K562 (cell line): ENCODE data around the gene FUT8. TPM values are rescaled to one million over a fixed set of nuclear protein-coding genes. Genes with fewer than 3 reads are reported as not detected.

Source experiments
- ATAC-seq: fragments of 200-7000 bp; cut with Tn5 transposase; 3 replicates; pipeline ENCODE4 v1.9.1; 2020; ENCODE audit warnings: moderate library complexity
- BruUV-seq: library from RNA; stranded (reverse); fragments of 400-500 nt; replicated peaks from 2 replicates; lab custom pipeline; 2021; lab: Mats Ljungman, UMichigan
- CTCF ChIA-PET: fragments of 300-600 bp; formaldehyde crosslinking; extraction: SDS; loops from one replicate; lab custom pipeline; 2021; ENCODE audit warnings: low intra/inter-chr PET ratio; lab: Yijun Ruan, JAX
- POLR2A ChIA-PET: fragments of 300-600, 350-650 bp; sonication (Branson Sonifier 250); formaldehyde crosslinking; extraction: SDS; loops from one replicate; lab custom pipeline; 2021; ENCODE audit warnings: antibody characterized with exemption, inconsistent platforms; lab: Yijun Ruan, JAX
- DNase-seq, 4 experiments: peaks; one replicate each; pipeline versions ENCODE4 v3.0.0 to v3.0.0-alpha.2; 2011 to 2018; ENCODE audit warnings: low spot score in 3 of 4, mixed read lengths in 3 of 4; ENCODE audit errors: extremely low read depth in 1 of 4
- FAIRE-seq: peaks from 2 replicates; lab custom pipeline; 2011; peaks lifted over from hg19 to GRCh38; lab: Jason Lieb, UNC
- H2AFZ ChIP-seq: 2 replicates; pipeline ENCODE4 v1.6.0; 2011; ENCODE audit warnings: low read depth, low read length, control low read depth, inconsistent platforms
- H3K27ac ChIP-seq: fragments of 200-600 bp; 3 replicates; pipeline ENCODE4 v1.8.0; 2011; ENCODE audit warnings: low read depth, mild to moderate bottlenecking, control low read depth, inconsistent platforms, low read length, moderate library complexity, mixed read lengths; ENCODE audit errors: extremely low read depth
- H3K27me3 ChIP-seq, 2 experiments: fragments of 300-600 bp in 1 of 2; 2 replicates in 1 of 2; 3 replicates in 1 of 2; pipeline versions ENCODE4 v1.6.0 to v1.8.0; 2011; ENCODE audit warnings: inconsistent platforms in 2 of 2, low read length in 2 of 2, mild to moderate bottlenecking in 1 of 2, mixed read lengths in 1 of 2, moderate library complexity in 1 of 2; ENCODE audit not compliant: control insufficient read depth in 2 of 2, insufficient read depth in 2 of 2
- H3K36me3 ChIP-seq: fragments of 300-600 bp; 3 replicates; pipeline ENCODE4 v1.8.0; 2011; ENCODE audit warnings: mild to moderate bottlenecking, low read length, inconsistent platforms; ENCODE audit not compliant: control insufficient read depth, insufficient read depth
- H3K4me1 ChIP-seq, 2 experiments: fragments of 200-600 bp in 1 of 2; replicated peaks in 1 of 2; 2 replicates in 1 of 2; 3 replicates in 1 of 2; pipeline versions ENCODE4 v1.5.1 to v1.8.0; 2011; ENCODE audit warnings: inconsistent platforms in 2 of 2, low read length in 2 of 2, mild to moderate bottlenecking in 1 of 2, mixed read lengths in 1 of 2, moderate library complexity in 1 of 2; ENCODE audit not compliant: control insufficient read depth in 2 of 2, insufficient read depth in 2 of 2
- H3K4me2 ChIP-seq: 2 replicates; pipeline ENCODE4 v1.6.1; 2011; ENCODE audit warnings: low read length, control low read depth, inconsistent platforms, mixed read lengths; ENCODE audit not compliant: insufficient read depth
- H3K4me3 ChIP-seq: fragments of 200-600 bp; sonication (generic), shearing (Covaris generic); 2 replicates; pipeline ENCODE4 v1.5.1; 2016; ENCODE audit warnings: control low read depth, inconsistent platforms
- H3K79me2 ChIP-seq: fragments of 200-600 bp; 3 replicates; pipeline ENCODE4 v1.8.0; 2011; ENCODE audit warnings: low read length, inconsistent platforms; ENCODE audit not compliant: control insufficient read depth, insufficient read depth
- H3K9ac ChIP-seq, 2 experiments: 2 replicates each; pipeline versions ENCODE4 v1.6.0 to v1.6.1; 2011; ENCODE audit warnings: low read depth in 2 of 2, low read length in 2 of 2, control low read depth in 1 of 2, inconsistent platforms in 1 of 2, mild to moderate bottlenecking in 1 of 2, mixed read lengths in 1 of 2; ENCODE audit not compliant: insufficient read depth in 1 of 2
- H3K9me1 ChIP-seq: one replicate; pipeline ENCODE4 v1.6.0; 2011; ENCODE audit warnings: inconsistent platforms, mild to moderate bottlenecking, low read length, moderate library complexity; ENCODE audit not compliant: control insufficient read depth, insufficient read depth
- H3K9me3 ChIP-seq: replicated peaks from 2 replicates; pipeline ENCODE4 v1.5.1; 2011; ENCODE audit warnings: low read depth, low read length, inconsistent platforms; ENCODE audit not compliant: control insufficient read depth, insufficient read depth
- H4K20me1 ChIP-seq: replicated peaks from 2 replicates; pipeline ENCODE4 v1.6.1; 2011; ENCODE audit warnings: low read length, inconsistent platforms, mixed read lengths; ENCODE audit not compliant: control insufficient read depth, insufficient read depth
- IRF2 ChIP-seq: sonication (generic); formaldehyde crosslinking; IDR thresholded peaks from 2 replicates; pipeline ENCODE4 v1.8.1; 2022; ENCODE audit warnings: mild to moderate bottlenecking, missing genetic modification reagents
- WGBS: fragments of 100-300 bp; shearing (Covaris generic); methylation state at CpG from one replicate; pipeline ENCODE4 v1.1.6; 2016; ENCODE audit warnings: low coverage, mixed read lengths; ENCODE audit not compliant: insufficient coverage; ENCODE audit errors: missing lambda C conversion rate; 5-methylcytosine and 5-hydroxymethylcytosine counted together
- in situ Hi-C: fragments of 300-500 bp; cut with MboI; formaldehyde crosslinking; loops from 4 replicates; pipeline ENCODE4 v1.15.0; 2018; ENCODE audit warnings: inconsistent platforms, mixed read lengths
- intact Hi-C: fragments of 100-400 bp; cut with micrococcal nuclease; formaldehyde crosslinking; loops from 2 replicates; pipeline ENCODE4 v1.14.2; 2022
- polyA plus RNA-seq, 8 experiments: library from polyadenylated mRNA; depleted of rRNA in 4 of 8; stranded (reverse) in 5 of 8; unstranded in 3 of 8; fragments of >200 nt; fragmentation: Nextera tagmentation in 2 of 8; fragmentation: Illumina TruSeq in 1 of 8; extraction: Ambion mirVana in 2 of 8; extraction: Trizol in 1 of 8; gene quantifications; 2 replicates each; pipeline versions ENCODE4 v1.2.1 to v1.2.3, GENCODE V29; 2011 to 2014; ENCODE audit warnings: inconsistent platforms in 1 of 8, missing spikeins in 1 of 8
- total RNA-seq, 7 experiments: library from RNA; depleted of rRNA in 6 of 7; stranded (reverse); fragments of >200 nt in 6 of 7; fragmentation: Illumina TruSeq in 2 of 7; extraction: Trizol in 2 of 7; gene quantifications; 2 replicates each; pipeline versions ENCODE4 v1.2.1 to v1.2.3, GENCODE V29; 2011 to 2021; ENCODE audit warnings: low replicate concordance in 1 of 7
- TF ChIP-seq, protein P1 (sequence below): fragments of 450-650 bp; IDR thresholded peaks from 2 replicates; pipeline ENCODE4 v1.6.1; 2018; ENCODE audit not compliant: partially characterized antibody

FUT8 gene
- total and polyA plus RNA-seq, 9 of the 15 experiments (the other 6 are each of a cell fraction or from before 2014, with no cell fraction given) = 4.1 to 15.2 (median 7.8) TPM

DNA sequence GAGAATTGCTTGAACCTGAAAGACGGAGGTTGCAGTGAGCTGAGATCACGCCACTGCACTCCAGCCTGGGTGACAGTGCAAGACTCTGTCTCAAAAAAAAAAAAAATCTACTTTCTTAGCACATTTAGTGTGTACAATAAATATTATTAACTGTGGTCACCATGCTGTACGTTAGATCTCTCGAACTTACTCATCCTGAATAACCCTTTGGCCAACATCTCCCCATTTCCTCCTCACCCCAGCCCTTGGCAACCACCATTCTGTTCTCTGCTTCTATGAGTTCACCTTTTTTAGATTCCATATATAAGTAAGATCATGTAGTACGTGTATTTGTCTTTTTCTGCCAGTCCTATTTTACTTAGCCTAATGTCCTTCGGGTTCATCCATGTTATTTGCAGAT lies 13.4 kb downstream of the FUT8 start:
- H3K27ac ChIP-seq = peak overlapping the region; percentile 63; the same call in 2 of the 3 replicates
- intact Hi-C loops (no loop called here), in situ Hi-C loops (no loop called here)
- no peak overlapping the region for H3K4me2 ChIP-seq
- TF ChIP-seq IRF2 = no peak
- TF ChIP-seq, protein P1, sequence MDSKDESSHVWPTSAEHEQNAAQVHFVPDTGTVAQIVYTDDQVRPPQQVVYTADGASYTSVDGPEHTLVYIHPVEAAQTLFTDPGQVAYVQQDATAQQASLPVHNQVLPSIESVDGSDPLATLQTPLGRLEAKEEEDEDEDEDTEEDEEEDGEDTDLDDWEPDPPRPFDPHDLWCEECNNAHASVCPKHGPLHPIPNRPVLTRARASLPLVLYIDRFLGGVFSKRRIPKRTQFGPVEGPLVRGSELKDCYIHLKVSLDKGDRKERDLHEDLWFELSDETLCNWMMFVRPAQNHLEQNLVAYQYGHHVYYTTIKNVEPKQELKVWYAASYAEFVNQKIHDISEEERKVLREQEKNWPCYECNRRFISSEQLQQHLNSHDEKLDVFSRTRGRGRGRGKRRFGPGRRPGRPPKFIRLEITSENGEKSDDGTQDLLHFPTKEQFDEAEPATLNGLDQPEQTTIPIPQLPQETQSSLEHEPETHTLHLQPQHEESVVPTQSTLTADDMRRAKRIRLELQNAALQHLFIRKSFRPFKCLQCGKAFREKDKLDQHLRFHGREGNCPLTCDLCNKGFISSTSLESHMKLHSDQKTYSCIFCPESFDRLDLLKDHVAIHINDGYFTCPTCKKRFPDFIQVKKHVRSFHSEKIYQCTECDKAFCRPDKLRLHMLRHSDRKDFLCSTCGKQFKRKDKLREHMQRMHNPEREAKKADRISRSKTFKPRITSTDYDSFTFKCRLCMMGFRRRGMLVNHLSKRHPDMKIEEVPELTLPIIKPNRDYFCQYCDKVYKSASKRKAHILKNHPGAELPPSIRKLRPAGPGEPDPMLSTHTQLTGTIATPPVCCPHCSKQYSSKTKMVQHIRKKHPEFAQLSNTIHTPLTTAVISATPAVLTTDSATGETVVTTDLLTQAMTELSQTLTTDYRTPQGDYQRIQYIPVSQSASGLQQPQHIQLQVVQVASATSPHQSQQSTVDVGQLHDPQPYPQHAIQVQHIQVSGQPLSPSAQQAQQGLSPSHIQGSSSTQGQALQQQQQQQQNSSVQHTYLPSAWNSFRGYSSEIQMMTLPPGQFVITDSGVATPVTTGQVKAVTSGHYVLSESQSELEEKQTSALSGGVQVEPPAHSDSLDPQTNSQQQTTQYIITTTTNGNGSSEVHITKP = peak; percentile 37
- H3K9me3 ChIP-seq = no peaks in the 10 kb centered on the region
- no peaks in the 10 kb centered on the region for H3K36me3 ChIP-seq
- H3K9ac ChIP-seq = peak overlapping the region in 1 of 2 experiments; percentile 5; a peak in 1 of 4 replicates
- ChIA-PET POLR2A (no interaction called here), CTCF (no interaction called here)
- H3K9me1 ChIP-seq = no peaks in the 10 kb centered on the region
- peaks cover 44% of the 10 kb centered on the region for H3K79me2 ChIP-seq
- ATAC-seq = no peak; the same call in 1 of the 3 replicates
- no peak overlapping the region for H3K4me3 ChIP-seq
- no peaks in the 10 kb centered on the region for H4K20me1 ChIP-seq
- H3K4me1 ChIP-seq = peaks cover 2 to 8% of the 10 kb centered on the region in 2 experiments; a peak in 3 of 5 replicates
- no peak for DNase-seq
- peak overlapping the region; percentile 74 for H2AFZ ChIP-seq
- H3K27me3 ChIP-seq = no peaks in the 10 kb centered on the region
- peak; percentile 15 for FAIRE-seq
- 33% methylated on average over 6 of the region's 6 CpGs for WGBS
- BruUV-seq = no TSS peak
